GM21723 (cell line): Measurements from ENCODE around the gene CXCL8.
A peak's percentile ranks its signal among the peaks of the same experiment; 100 is the strongest.
"Not testable (repeated sequence)": the region's sequence is repeated elsewhere in the genome, so short reads cannot be mapped to it uniquely, and the experiment has no call there.

Experiments used
- ATAC-seq: cut with Tn5 transposase; IDR thresholded peaks from one replicate; pipeline ENCODE4 v1.9.1; 2021; ENCODE audit warnings: mild to moderate bottlenecking, moderate library complexity; ENCODE audit not compliant: unreplicated experiment

CXCL8 gene

GRCh38 chr4:73742490-73743160 is 2.3 kb downstream of the CXCL8 start:
- no peak for ATAC-seq

- ATAC-seq: no peak
Observed at GRCh38 chr4:73743281-73743680, 2.9 kb downstream of the CXCL8 start.

GRCh38 chr4:73743795-73744194 is 3.4 kb downstream of the CXCL8 start:
- ATAC-seq: no peak

- ATAC-seq: no peak
Observed at GRCh38 chr4:73744203-73744602, 3.8 kb downstream of the CXCL8 start.

- ATAC-seq: peak; percentile 41
Observed at GRCh38 chr4:73750730-73751129, 10.4 kb downstream of the CXCL8 start.

- ATAC-seq: peak; percentile 93
Observed at GRCh38 chr4:73751166-73751565, 10.8 kb downstream of the CXCL8 start.

- ATAC-seq: no peak
Observed at GRCh38 chr4:73751830-73752229, 11.5 kb downstream of the CXCL8 start.

- no peak for ATAC-seq
Observed at GRCh38 chr4:73752424-73752823, 12.1 kb downstream of the CXCL8 start.

GRCh38 chr4:73753215-73753614 is 12.8 kb downstream of the CXCL8 start:
- no peak for ATAC-seq

- ATAC-seq: no peak
Observed at GRCh38 chr4:73754934-73755333, 14.6 kb downstream of the CXCL8 start.

GRCh38 chr4:73759357-73759756 is 19.0 kb downstream of the CXCL8 start:
- ATAC-seq: no peak

- no peak for ATAC-seq
Observed at GRCh38 chr4:73761856-73762255, 21.5 kb downstream of the CXCL8 start.

- ATAC-seq: peak; percentile 80
Observed at GRCh38 chr4:73762409-73762808, 22.0 kb downstream of the CXCL8 start.

- no peak for ATAC-seq
Observed at GRCh38 chr4:73763877-73764276, 23.5 kb downstream of the CXCL8 start.

- no peak for ATAC-seq
Observed at GRCh38 chr4:73764513-73764912, 24.1 kb downstream of the CXCL8 start.

GRCh38 chr4:73765296-73765695 is 24.9 kb downstream of the CXCL8 start:
- ATAC-seq: no peak

GRCh38 chr4:73770917-73771316 is 30.5 kb downstream of the CXCL8 start:
- no peak for ATAC-seq

GRCh38 chr4:73772363-73772762 is 32.0 kb downstream of the CXCL8 start:
- ATAC-seq: no peak

GRCh38 chr4:73774406-73774805 is 34.0 kb downstream of the CXCL8 start:
- not testable (repeated sequence) for ATAC-seq

- no peak for ATAC-seq
Observed at GRCh38 chr4:73776321-73776729, 36.0 kb downstream of the CXCL8 start.

GRCh38 chr4:73777612-73778011 is 37.2 kb downstream of the CXCL8 start:
- ATAC-seq: no peak

- ATAC-seq: no peak
Observed at GRCh38 chr4:73780243-73780642, 39.9 kb downstream of the CXCL8 start.

- ATAC-seq: no peak
Observed at GRCh38 chr4:73780834-73781233, 40.5 kb downstream of the CXCL8 start.
